GM21723 (cell line): Measurements from ENCODE around the gene MAPK10.

ENCODE experiments used
- ATAC-seq: cut with Tn5 transposase; IDR thresholded peaks from one replicate; pipeline ENCODE4 v1.9.1; 2021; ENCODE audit warnings: mild to moderate bottlenecking, moderate library complexity; ENCODE audit not compliant: unreplicated experiment

Gene MAPK10

DNA sequence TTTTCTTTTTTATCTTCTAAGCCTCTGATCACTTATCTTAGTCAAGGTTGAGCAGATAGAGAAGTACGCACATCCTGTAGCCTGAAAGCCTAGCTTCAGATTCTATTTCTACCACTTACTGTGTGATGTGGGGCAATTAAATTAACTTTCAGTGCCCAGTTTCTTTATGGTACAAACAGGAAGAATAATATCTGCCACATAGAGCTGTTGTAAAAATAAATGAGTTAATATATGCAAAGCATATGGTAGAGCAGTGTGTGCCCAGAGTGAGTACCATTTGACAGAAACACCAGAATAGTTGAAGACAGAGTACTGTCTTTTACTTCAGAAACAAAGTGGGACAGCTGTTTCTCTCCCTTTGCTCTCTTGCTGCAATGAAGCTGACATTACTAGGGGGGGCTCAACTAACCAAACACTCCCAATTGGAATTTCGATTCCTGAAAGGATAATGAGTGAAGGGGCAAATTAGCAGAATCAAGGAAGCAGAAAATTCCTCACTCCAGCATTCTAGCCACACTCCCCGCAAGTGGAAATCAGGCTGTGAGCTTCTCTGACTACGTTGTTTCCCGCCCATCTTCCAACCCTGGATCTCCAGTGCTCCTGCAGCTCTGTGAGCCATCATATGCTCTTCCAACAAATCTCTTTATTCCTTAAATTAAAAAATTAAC, 80.4 kb downstream of the MAPK10 start:
- no peak for ATAC-seq

DNA sequence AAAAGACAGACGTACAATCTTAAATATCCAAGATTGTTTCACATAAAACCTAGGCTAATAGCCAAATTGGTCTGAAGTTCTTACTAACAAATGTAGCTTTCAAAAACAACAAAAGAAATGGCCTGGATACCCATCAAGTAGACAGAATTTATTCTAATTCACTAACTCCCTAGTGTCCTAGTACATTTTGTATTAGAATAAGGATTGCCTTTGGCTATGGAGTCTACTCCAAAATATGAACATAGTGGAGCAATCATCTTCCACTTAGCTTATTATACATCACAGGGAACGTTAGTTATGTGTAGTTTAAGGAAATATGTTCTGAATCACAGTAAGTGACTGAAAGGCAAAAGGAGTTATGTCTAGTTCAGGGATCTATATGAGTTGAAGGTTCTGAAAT, 81.7 kb downstream of the MAPK10 start:
- no peak for ATAC-seq

DNA sequence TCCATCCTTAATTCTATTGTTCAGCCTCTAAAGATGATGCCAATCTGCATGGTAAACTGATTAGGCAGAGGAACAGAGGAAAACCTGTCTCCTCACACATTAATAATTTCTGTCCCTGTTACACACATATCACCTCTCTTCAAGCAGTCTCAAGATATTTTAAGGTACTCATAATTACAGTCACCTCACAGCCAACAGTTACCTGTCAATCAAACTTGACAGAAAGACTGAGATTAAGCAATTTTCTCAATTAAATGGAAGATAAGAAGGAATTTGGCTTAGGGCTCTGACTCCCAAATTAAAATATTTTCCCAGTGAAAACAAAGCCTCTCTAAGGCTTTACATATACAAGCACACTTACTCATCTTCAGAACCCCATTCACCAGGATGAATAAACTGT, 85.2 kb downstream of the MAPK10 start:
- ATAC-seq = no peak

DNA sequence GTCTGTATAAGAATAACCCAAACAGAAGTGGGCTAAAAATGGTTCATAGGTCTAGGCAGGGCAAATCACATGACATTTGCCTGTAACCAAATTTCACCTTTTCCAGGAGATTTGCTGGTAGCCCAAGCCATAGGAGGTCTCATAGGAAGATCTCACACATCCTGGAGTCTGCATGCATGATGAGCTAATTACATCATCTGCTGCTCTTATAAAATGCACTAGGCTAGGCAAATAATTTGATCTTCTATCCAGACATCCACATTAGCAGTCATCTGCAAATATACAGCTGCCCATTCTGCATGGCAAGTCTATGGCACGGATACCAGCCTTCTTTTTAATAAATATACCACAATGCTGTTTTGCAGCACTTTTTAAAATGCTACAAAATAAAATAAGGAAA, 87.2 kb downstream of the MAPK10 start:
- no peak for ATAC-seq

DNA sequence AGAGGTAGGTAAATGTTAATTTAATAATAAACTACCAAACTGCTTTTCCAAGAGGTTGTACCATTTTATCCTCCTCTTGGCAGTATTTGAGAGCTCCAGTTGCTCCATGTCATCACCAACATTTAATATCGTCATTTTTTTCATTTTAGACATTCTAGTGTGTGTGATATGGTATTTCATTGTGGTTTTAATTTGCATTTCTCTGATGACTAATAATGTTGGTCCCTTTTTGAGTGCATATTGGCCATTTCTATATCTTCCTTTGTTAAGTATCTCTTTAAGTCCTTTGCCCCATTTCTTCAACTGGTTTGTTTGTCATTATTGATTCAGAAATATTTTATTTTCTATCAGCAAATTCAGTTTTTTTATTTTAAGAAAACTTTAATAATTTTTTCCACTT, 88.8 kb downstream of the MAPK10 start:
- ATAC-seq = no peak

DNA sequence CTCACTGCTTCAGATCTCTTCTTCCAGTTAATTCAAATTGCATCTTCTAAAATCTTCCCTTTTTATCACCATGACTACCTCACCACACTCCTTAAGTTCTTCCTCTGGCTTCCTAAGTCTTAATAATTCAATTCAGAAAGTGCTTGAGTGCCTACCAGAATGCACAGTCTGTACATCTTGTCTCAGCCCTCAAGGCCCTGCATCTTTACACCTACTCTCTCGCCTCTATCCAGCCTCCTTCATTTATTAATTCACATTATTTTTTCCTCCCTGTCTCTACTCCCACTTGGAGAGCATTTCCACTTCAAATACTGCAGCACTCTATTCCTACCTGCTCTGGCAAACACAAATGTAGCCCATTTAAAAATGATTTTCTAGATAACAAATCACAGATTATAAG, 90.5 kb downstream of the MAPK10 start:
- ATAC-seq = no peak

DNA sequence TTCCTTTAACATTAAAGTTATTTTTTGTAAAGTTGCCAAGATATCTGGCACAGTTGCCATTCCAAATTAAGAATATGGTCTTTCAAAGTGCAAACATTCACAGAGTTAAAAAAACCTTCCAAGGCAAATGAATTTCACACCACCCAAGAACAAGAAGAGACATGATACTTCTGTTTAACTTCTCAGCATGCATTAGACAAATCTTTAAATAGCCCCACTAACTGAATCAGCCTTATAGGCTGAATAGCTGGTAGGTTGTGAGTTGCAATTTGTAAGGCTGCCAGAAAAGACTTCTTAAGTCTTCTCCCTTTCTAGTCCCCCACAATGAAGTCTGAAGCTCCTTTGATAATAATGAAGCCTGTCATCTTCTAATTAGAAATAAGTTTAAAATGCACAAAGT, 95.6 kb downstream of the MAPK10 start:
- no peak for ATAC-seq

DNA sequence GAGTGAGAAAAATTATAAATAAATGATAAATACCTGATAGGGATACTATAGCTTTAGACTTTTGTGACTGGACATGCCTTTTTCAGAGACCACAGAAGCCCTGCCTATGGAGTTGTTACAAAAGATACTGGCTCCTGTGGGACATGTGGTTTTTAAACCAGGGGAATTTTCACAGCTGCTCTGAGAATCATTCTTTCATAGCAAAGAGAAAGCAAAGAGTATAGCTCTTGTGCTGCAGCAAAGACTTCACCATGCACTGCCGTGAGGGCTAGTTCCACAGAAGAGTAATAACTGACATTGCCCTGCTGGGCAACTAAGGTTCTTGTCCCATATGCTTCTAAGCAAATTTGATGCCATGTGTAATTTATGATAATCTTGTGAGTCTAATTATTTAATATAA, 98.2 kb downstream of the MAPK10 start:
- ATAC-seq = no peak

DNA sequence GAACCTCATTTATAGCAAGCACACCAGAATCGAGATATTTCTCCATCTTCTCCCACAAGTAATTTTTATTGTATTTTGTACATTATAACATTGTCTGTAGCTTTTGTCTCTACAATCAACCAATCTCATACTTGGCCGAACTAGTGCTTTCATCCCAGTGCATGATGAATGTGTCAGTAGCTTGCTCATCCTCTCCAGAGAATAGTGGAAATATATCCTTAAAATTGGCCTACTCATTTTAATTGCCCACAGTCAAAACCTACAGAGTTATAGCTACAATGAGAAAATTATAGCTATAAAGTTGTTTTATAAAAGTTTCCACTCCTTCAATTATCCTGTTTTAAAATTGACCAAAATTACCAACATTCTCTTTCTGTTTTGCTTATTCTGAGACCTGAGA, 103.8 kb downstream of the MAPK10 start:
- no peak for ATAC-seq

DNA sequence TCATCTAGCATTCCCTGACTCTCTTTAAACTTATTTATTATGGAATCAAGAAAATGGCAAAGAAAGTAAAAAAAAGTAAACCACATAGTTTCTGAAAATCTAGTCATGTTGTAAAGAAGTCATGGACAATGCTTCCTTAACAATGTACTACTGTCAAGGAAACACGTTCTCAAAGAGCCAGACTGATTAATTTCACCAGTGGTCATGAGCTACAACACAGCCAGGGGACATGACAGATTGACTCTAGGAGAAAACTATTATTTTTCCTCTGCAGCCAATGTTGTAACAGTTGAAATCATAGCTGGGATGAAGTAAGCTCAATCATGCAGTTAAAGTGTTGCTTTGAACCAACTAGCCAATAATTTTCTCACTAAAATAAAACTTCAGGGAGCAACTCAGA, 109.2 kb downstream of the MAPK10 start:
- ATAC-seq = no peak

DNA sequence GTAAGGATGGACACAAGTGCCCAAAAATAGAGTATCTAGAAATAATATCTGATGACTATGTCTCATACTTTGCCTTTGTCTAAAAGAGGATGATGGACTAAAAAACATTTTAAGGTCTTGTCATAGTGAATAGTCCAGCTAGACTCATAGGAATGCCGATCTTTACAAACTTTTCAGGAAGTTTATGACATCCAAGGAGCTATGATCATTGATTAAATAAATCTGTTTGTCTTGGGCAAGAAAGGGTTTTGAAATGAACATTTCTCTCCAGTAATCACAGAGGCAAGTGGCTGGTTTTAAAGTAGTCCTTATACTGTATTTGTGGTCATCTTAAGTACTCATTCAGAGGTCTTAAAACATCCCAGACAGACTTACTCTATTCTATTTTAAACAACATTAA, 109.8 kb downstream of the MAPK10 start:
- ATAC-seq = no peak

DNA sequence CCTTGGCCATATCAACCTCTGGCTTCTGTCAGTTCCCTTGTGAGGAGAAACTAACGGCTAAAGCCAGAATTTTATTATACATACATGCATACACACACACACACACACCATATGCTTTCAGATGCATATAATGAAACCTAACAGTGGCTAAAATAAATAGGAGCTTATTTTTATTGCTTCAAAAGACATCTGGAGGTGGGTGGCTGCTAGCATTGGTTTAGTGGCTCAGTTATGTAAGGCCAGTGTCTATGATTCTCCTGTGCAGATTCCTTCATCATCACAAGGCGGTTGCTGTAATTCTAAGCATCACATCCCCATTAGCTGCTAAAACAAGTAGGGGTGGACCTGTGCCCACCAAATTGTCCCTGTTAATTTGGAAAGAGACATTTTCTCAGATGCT, 110.8 kb downstream of the MAPK10 start:
- no peak for ATAC-seq

DNA sequence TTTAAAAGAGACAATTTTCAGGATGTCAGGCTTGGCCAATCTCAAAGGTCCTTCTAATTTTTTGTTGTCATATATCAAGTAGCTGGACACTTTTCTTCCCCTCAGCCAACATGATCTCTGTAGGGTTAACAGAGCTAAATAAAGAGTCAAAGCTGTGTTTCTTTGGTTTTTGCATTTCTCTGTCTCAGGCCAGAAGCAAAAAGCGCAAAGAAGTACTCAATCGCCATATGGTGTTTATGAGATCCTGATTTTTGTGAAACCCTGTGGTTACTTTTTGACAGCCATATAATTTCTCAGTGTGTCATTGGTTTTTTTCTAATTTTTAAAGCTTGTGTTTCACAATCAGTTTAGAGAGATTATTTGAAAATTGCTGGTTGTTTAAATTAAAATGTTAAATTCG, 111.9 kb downstream of the MAPK10 start:
- ATAC-seq = no peak

DNA sequence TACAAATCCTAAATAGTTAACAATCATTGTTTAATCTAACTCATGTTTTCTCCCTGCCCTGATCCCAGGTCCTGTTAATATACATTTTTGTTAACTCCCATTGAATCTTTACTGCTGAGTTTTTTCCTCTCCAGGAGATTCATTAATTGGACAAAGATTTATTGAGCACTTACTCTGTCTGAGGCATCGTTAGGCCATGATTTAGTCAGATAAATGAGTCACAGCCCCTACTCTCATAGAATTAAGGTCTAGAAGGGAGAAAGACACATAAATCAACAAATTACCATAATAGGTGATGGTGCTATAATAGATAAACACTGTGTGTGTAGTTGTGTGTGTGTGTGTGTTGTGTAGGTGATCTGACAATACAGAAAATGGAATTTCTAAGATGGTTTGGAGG, 112.5 kb downstream of the MAPK10 start:
- no peak for ATAC-seq

DNA sequence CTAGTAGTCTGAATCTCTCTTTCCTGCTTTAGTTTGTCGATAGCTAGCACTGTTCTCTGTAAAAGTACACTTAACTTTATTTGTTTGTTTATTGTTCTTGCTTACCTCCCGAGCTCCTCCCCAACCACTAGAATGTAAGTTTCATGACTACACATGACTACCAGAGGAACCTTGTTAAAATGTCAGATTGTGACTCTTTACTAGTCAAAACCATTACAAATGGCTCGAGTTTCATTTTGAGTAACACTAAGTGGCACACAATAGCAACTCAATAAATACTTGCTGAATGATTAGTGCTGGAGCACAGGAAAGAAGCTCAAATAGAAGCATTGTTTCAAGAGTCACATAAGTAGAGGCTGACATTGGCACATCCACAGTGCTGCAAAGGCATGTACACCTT, 116.1 kb downstream of the MAPK10 start:
- no peak for ATAC-seq

DNA sequence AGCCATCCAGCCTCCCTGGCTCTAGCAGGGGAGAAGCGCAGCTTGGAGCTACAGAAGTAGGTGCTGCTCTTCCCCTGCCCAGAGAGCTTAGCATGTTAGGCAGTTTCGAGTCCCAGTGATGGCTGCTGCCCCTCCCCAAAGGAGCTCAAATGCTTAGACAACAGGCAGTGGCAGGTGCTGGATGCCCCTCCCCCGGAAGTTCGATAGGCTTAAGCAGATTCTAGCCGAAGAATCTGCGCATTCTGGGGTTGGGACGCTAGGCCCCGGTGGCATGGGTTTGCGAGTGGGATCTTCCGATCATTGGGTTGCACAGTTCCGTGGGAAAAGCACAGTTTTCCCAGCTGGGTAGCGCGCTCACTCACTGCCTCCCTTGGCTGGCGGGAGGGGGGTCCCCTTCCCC, 117.2 kb downstream of the MAPK10 start:
- no peak for ATAC-seq

DNA sequence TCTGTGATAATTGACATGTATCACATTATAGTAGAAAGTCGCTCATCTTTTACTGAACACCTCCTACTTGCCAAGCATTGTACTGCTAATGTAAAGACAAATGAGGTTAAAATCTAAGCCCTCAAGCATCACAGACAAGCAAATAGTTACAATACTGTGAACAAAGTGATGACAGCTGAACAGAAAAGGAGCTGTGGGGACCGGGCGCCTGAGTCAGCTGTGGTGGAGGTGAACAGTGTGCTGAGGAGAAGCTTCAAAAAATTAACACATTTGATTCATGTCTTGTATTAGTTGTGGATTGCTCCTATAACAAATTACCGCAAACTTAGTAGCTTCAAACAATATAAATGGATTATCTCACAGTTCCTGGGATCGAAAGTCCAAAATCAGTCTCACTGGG, 124.3 kb downstream of the MAPK10 start:
- no peak for ATAC-seq

DNA sequence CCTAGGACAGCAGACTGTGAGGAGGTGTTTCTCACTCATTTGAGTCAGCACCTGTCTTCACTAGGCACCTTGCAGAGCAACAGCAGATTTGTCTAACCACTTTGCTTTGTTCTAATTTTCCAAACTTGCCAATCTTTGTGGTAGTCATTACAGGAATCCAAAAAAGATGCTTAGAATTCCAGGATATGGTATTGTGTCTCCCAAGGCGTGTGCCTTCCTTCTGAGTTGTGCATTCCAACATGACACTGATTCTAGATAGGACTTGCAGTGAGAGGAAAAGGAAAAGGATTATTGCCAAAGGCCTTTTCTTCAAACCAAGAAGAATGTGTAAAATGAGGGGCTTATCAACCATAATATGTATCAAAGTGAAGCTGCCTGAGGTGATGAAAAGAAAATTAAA, 126.2 kb downstream of the MAPK10 start:
- no peak for ATAC-seq

DNA sequence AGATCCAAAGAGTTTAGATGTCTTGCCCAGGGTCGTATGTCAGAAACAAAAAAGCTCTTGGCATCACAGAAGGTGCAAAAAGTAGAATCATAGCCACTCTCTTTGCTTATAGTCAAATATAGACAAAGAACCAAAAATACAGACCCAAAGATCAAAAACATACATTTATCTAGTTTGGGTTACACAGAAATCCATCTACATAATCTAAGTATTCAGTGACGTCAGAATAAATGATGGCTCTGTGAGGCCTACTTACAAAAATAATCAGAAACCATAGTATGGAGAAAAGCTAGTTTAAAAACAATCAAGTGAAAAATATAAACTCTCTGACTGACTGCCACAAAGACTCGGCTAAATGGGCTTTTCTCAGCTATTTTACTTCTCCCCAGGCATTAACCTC, 126.8 kb downstream of the MAPK10 start:
- no peak for ATAC-seq

DNA sequence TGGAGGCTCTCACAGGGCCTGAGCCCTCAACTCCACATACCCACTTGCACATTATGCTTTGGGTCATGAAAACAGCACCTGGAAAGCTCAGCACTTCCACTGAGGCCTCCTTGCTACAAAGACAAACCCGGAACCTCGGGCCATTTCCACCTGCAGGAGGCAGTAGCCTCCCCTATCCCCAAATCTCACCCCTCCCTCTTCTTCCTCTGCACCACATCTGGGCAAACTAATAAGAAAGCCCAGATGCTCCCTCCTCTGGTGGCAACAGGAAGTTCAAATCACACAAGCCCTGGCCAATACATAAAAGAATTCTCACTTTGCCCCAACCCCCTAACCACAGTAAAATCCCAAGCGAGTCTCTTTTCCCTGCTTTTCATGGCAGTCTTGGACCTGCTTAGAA, 136.4 kb downstream of the MAPK10 start:
- peak; percentile 79 for ATAC-seq

DNA sequence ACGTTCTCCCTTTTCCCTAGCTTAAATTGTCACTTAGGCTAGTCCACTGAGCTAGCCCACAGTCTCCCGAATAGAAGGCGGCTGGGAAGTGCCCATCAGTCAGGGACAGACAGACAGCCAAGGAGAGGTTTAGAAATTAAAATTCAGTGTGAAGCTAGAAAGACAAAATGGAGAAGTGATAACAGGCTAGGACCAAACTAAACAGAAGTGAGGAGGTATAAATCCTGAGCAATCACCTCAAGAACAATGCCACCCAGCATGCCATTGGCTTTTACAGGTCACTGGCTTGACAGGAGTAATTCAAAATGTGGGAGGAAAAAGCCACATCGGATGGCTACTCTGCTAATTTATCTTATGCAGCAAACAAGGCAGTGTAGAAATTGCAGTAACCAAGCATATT, 138.9 kb downstream of the MAPK10 start:
- ATAC-seq = no peak

DNA sequence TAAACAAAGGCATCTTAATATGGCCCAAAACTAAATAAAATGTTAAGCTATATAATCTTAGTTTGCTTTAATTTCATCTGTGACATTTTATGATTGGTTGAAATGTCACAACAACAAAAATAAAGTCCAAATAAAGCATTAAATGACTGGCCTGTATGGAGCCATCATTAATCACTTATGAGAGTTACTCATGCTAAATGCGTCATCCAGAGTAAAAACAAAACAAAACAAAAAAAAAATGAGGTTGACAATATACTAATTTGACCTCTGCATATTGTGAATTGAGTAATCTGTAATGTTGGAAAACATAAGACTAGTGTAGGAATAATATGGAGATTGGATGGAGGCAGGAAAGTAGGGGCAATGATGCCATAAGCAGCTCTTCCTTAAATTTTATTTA, 139.7 kb downstream of the MAPK10 start:
- ATAC-seq = no peak

DNA sequence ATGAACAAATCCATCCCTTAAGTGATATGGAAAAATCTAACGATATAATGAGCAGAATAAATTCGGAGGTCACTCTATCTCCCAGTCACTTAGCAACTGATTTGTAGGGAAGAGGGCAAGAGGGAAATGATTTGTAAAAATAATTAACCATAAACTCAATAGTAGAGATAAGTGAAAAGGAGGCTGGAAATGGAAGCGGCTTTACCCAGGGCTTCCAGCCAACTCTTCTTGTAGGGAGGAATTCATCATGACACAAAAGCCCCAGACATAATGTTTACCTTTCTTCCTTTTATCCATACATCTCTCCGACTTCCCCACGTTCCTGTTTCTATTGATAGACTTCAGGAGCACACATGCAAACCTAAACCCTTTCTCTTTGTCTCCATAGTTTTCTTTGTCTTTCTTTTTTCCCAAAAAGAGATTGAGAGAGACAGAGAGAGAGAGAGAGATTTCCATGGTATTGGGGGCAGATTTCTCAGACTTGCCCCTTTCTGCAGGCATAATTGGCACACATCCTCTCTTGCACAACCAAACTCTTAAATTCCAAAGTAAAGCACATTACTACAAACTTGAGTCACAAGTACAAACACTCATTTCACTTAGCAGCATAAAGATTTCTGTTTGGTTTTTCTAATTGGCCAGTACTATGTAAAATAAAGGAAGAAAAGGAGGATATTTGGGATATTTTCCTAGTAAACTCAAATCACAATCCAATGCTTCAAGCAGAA, 140.9 kb downstream of the MAPK10 start:
- no peak for ATAC-seq
